OCI-M2 (cell line): ENCODE results near the gene DOCK10.
"Not testable (repeated sequence)": the region's sequence is repeated elsewhere in the genome, so short reads cannot be mapped to it uniquely, and the experiment has no call there.

Source experiments
- DNase-seq: peaks from one replicate; lab custom pipeline; 2025; ENCODE audit not compliant: unreplicated experiment; lab: John Stamatoyannopoulos, UW

DOCK10 gene

GRCh38 chr2:224951723-224952481, 90.4 kb downstream of the DOCK10 start:
- DNase-seq, result no peak

- DNase-seq, result no peak
These were observed 93.4 kb downstream of the DOCK10 start for GRCh38 chr2:224948859-224949258.

- DNase-seq, result no peak
These were observed 94.3 kb downstream of the DOCK10 start for GRCh38 chr2:224948005-224948404.

GRCh38 chr2:224947566-224947965, 94.7 kb downstream of the DOCK10 start:
- no peak for DNase-seq

- no peak for DNase-seq
These were observed 95.4 kb downstream of the DOCK10 start for GRCh38 chr2:224946895-224947294.

- no peak for DNase-seq
These were observed 97.3 kb downstream of the DOCK10 start for GRCh38 chr2:224944707-224945547.

GRCh38 chr2:224943601-224944041, 98.6 kb downstream of the DOCK10 start:
- DNase-seq, result not testable (repeated sequence)

GRCh38 chr2:224941960-224942359, 100.3 kb downstream of the DOCK10 start:
- DNase-seq, result no peak

GRCh38 chr2:224940618-224941017, 101.7 kb downstream of the DOCK10 start:
- DNase-seq, result no peak

- DNase-seq, result no peak
These were observed 103.6 kb downstream of the DOCK10 start for GRCh38 chr2:224938651-224939182.

GRCh38 chr2:224937887-224938286, 104.4 kb downstream of the DOCK10 start:
- DNase-seq, result no peak

GRCh38 chr2:224934526-224935188, 107.6 kb downstream of the DOCK10 start:
- no peak for DNase-seq

GRCh38 chr2:224933431-224933830, 108.8 kb downstream of the DOCK10 start:
- no peak for DNase-seq

GRCh38 chr2:224932522-224932921, 109.7 kb downstream of the DOCK10 start:
- no peak for DNase-seq

GRCh38 chr2:224931956-224932355, 110.3 kb downstream of the DOCK10 start:
- DNase-seq, result no peak

- no peak for DNase-seq
These were observed 111.3 kb downstream of the DOCK10 start for GRCh38 chr2:224930990-224931389.

GRCh38 chr2:224930124-224930523, 112.1 kb downstream of the DOCK10 start:
- no peak for DNase-seq

GRCh38 chr2:224929512-224929911, 112.8 kb downstream of the DOCK10 start:
- DNase-seq, result no peak

GRCh38 chr2:224927646-224928173, 114.6 kb downstream of the DOCK10 start:
- DNase-seq, result no peak

GRCh38 chr2:224927011-224927410, 115.3 kb downstream of the DOCK10 start:
- no peak for DNase-seq

- no peak for DNase-seq
These were observed 116.5 kb downstream of the DOCK10 start for GRCh38 chr2:224925810-224926100.
